Measurements from ENCODE around the gene YIPF7.

DNA sequence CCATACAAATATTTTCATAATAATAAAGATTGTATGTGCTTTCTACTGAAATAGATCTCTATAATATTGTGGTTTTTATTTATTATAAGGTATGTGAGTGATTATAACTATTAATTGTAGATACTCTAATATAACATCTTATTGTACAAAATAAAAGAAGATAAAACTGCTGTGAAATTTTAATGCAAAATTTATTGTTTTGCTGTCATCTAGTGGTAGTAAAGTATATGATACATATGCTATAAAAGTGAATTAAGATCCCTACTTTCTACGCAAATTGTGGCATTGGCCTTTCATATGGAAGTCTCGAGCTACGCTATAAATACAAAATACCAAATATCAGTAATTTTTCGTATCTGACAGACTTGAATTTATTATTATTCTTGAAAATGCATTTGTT is 19.3 kb downstream of the YIPF7 start:
- TF ChIP-seq, protein P1, sequence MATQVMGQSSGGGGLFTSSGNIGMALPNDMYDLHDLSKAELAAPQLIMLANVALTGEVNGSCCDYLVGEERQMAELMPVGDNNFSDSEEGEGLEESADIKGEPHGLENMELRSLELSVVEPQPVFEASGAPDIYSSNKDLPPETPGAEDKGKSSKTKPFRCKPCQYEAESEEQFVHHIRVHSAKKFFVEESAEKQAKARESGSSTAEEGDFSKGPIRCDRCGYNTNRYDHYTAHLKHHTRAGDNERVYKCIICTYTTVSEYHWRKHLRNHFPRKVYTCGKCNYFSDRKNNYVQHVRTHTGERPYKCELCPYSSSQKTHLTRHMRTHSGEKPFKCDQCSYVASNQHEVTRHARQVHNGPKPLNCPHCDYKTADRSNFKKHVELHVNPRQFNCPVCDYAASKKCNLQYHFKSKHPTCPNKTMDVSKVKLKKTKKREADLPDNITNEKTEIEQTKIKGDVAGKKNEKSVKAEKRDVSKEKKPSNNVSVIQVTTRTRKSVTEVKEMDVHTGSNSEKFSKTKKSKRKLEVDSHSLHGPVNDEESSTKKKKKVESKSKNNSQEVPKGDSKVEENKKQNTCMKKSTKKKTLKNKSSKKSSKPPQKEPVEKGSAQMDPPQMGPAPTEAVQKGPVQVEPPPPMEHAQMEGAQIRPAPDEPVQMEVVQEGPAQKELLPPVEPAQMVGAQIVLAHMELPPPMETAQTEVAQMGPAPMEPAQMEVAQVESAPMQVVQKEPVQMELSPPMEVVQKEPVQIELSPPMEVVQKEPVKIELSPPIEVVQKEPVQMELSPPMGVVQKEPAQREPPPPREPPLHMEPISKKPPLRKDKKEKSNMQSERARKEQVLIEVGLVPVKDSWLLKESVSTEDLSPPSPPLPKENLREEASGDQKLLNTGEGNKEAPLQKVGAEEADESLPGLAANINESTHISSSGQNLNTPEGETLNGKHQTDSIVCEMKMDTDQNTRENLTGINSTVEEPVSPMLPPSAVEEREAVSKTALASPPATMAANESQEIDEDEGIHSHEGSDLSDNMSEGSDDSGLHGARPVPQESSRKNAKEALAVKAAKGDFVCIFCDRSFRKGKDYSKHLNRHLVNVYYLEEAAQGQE (IDR thresholded peaks at IDR 0.05; ENCODE audit: low read depth): no peak
- TF ChIP-seq YY1 (IDR thresholded peaks at IDR 0.05; ENCODE audit: low read depth): no peak
- no peak for TF ChIP-seq TAF1 (IDR thresholded peaks at IDR 0.05; ENCODE audit: low read depth)
- no peak for TF ChIP-seq CREB1 (IDR thresholded peaks at IDR 0.05; ENCODE audit: low read depth)
